Germinal center (tissue), 1 donor: ENCODE measurements around the gene TPH2.

Experiments used
- DNase-seq: peaks from one replicate; pipeline ENCODE4 v3.0.0; 2012; ENCODE audit warnings: mixed read lengths, low spot score

TPH2 gene

GRCh38 chr12:71958993-71959578 lies 20.4 kb downstream of the TPH2 start:
- DNase-seq: no peak

DNA sequence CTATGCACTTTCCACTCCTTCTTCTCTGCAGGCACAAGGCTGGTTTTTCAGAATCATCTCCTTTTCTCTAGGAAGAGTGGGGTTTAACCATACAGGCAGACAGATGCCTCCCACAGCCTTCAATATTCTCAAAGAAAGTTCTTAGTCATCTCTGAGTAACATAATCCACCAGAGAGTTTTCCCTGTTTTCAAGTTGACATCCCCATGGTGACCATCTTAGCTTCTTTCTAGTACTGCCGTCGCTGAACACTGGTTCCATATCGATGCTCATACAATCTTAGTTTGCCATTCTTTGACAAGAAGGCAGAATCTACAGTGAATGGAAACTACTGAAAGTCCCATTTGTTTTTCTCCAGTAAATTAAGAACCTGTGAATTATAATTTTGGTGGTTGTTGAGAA lies 28.6 kb downstream of the TPH2 start:
- DNase-seq: no peak

GRCh38 chr12:71969330-71969729 lies 30.7 kb downstream of the TPH2 start:
- DNase-seq: no peak

- DNase-seq: no peak
Observed at GRCh38 chr12:71970031-71970430, 31.4 kb downstream of the TPH2 start.

DNA sequence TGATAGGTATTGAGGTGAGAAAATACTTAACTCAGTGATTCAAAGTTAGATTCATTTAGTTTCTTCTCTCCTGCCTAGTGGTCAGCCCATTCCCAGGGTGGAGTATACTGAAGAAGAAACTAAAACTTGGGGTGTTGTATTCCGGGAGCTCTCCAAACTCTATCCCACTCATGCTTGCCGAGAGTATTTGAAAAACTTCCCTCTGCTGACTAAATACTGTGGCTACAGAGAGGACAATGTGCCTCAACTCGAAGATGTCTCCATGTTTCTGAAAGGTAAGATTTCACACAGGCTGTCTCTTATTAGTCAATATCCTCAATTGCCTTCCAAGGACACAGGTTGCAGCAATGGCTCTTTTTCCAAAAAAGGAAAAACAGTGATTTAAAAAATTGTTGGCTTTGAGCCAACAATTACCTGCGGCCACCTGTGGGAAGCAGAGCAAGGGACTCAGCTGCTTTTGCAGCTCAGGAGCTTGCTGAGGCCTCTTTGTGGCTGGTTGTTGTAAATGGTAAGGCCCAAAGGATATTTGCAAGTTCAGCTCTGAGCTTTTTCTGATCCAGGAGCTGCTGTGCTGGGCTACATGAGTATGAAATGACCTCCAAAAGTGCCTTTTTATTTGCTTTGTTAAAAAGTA lies 33.9 kb downstream of the TPH2 start:
- no peak for DNase-seq

DNA sequence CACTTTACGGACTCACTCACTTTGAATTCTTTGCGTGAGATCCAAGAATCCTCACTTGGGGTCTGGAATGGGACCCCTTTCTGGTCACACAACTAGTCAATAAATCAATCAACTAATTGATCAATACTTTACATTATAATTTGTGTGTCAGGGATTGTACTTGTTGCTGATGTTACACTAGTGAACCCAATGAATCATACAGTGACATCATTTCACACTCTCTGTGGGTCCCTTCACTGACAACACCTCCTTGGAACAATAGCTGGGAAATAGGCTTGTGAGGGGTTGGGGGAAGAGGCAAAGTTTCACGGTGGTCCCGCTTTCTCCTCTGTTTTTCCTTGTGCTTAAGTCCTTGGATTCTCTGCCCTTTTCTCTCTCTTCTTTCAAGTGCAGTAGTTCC lies 35.0 kb downstream of the TPH2 start:
- DNase-seq: no peak

GRCh38 chr12:71980538-71980937 lies 41.9 kb downstream of the TPH2 start:
- DNase-seq: no peak

DNA sequence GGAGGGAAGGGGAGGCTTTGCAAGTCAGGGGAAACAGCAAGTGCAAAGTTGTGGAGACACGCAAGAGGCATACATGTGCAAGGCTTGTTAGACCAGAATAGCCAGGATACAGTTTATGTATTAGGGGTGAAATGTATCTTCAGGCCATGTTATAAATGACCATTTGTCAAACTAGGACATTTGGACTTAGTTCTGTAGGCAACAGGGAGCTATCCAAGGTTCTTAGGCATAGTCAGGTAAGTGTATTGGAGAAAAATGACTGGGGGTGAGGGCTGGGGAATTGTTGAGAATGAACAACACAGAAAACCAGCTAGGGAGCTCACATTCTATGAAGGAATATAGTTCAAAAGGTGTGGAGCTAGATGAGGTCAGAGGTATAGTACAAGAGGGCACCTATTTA lies 42.5 kb downstream of the TPH2 start:
- DNase-seq: no peak

DNA sequence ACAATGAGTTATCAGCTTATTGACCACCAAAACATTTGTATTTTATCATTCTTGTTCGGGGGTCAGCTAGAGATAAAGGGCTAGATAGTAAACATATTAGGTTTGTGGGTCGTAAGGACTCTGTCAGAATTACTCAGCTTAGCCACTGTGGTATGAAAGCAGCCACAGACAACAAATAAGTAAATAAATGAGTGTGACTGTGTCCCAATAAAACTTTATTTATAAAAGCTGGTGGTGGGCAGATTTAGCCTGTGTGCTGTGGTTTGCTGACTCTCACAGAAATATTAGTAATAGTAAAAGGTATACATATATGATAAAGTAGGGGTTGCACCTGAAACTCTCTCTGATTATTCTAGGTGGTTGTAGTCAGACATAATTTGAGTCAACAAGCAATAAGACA lies 56.1 kb downstream of the TPH2 start:
- no peak for DNase-seq

DNA sequence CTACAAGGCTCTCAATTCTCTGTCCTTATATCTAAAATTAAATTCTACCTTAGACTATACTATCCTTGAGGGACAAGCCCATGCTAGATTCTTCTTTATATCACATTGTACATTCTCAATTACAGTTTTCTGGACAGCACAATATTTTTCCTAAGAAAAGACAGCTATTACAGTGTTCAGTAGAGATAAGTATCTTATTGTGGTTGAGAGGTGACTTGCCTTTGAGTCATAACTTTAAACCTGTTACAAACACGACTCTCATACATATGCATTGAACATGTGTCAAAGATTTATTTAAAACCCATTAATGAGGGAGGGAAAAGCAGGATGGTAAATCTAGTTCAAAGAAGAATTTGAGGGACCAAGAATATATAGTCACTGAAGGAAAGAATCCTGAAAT lies 61.1 kb downstream of the TPH2 start:
- DNase-seq: no peak

DNA sequence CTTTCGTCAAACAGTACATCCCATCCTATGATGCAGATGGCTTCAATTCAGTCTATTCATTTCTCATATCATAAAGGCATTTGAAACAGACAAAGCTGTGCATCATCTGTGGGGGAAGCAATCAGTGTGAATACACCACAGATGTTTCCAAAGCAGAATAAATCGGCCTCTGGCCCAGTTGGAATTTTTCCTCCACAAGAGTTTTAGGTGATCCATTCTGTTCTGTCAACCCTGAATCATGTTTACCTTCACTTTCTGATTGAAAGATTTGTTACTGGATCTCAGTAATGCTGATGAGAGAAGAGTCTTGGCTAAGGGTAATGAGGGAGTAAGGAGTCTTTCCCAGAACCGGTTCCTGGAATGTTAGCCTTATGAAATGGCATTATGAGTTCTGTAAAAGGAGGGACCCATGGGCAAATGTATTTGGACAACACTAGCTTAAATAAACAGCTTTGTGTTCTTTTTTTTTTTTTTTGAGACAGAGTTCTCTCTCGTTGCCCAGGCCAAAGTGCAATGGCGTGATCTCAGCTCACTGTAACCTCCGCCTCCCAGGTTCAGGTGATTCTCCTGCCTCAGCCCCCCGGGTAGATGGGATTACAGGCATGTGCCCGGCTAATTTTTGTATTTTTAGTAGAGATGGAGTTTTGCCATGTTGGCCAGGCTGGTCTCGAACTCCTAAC lies 62.5 kb downstream of the TPH2 start:
- DNase-seq: no peak

- no peak for DNase-seq
Observed at GRCh38 chr12:72006766-72007165, 68.1 kb downstream of the TPH2 start.

DNA sequence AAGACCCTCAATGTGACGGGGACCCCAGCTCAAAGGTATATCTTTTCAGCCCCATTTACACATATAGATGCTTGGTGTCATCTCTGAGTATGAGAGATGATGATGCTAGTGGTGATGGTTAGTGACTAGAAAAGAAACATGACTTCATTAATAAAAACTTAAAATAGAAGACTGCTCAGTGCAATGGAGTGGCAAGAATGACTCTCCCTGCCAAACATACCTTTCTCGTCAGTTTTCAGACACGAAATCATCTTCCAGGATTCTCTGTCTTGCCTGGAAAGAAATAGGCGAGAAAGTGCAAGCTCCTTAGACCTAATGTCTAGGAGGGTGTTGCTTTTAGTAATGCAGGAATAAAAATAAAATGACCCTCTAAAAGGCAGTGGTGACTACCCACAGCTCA lies 71.7 kb downstream of the TPH2 start:
- DNase-seq: no peak

DNA sequence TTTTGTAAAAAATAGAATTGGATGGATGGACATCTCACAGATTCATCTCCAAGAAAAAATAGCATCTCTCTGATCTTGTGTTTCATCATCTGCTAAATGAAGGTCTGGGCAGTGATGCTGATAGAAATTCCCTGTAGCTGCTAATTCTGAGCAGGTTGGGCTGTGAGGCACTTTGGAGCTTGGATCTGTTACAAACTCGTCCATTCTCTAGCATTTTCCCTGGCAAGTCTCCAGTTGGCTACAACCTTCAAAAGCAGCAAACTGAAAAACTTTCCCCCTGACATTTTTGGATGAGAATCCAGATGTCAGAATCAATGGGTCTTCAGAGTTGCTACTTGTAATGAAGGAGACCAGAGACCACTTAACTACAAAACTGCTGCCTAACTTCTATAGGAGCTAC lies 72.7 kb downstream of the TPH2 start:
- no peak for DNase-seq

DNA sequence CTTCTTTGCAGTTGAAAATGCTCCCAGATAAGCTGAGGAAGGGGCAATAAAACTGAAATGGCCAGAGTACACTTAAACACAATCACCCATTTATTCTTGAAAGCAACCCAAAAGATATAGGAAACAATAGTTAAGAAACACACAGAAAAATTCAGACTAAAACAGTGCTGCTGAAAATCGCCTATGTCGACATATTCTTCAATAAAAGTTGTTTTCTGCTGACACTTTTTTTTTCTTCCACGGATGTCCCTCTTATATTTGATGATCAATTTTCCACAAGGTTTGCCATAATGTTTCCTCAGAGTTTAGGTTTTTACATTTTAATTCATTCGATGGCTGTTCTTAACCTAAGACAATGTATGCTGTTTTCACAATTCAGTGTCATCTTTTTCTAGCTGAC lies 74.2 kb downstream of the TPH2 start:
- DNase-seq: no peak

- DNase-seq: no peak
Observed at GRCh38 chr12:72015895-72016294, 77.2 kb downstream of the TPH2 start.

DNA sequence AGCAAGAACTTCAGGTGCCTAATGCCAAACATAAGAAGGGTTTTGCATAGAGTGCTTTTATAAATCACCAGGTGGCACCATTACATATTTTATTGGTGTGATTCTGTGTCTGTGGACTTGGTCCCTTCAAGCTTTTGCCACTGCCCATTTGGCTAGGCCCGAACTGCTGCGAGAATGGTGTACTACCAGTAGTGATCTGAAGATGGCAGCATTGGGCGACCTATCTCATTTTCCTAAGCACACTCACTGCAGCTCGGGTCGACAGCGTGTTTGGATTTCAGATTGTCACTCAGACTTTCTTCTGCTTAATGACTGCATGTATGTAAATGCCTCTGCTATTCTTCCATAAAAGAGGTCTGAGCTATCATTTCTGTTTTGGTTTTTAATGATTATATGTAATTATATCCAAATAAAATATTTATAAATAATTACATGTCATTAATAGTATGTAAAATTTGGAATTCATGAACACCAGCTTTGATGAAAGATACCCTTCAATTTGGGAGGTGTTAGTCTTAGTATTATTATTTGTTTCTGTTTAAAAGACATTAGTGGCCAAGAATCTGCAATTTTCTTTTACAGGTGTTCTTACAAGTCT lies 78.5 kb downstream of the TPH2 start:
- DNase-seq: peak; percentile 50

DNA sequence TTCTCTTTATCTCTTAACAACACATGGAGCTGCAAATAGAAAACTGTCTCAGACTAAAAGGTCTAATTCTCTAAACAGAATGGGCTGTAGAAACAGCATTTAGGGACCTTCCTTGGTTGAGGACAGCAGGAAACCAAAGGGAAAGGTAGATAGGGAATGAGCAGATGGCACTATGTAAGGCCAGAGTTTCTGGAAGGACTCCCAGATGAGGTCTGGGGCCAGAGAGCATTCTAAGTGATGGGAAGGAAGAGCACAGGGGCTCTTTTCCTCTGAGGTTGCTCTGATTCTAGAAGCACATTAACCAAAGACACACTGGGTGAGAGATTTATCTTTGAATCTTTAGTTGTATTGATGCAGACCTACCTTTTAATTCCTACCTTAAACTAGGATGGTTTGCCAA lies 79.4 kb downstream of the TPH2 start:
- DNase-seq: no peak

DNA sequence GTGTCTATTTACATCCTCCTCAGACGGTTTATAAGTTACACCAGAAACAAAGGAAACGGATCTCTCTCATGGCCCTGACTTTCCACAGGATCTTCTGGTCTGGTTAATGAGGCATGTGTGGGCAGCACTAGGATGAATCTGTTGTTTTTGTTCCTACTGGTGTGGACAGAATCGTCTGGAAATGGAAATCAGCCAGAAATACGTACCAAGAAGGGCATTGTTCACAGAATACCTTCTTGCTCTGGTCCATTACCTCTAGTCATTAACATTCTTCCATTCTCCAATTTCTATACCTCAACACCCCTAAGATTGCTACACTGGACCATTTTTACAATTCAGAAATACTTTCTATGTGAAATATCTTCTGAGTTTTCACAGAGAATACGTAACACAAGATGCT lies 86.0 kb downstream of the TPH2 start:
- no peak for DNase-seq

- no peak for DNase-seq
Observed at GRCh38 chr12:72025524-72025923, 86.9 kb downstream of the TPH2 start.

GRCh38 chr12:72028966-72029365 lies 90.3 kb downstream of the TPH2 start:
- no peak for DNase-seq

- no peak for DNase-seq
Observed at GRCh38 chr12:72030277-72030676, 91.6 kb downstream of the TPH2 start.

GRCh38 chr12:72031066-72031465 lies 92.4 kb downstream of the TPH2 start:
- DNase-seq: no peak
